ENCODE data around the gene METTL22.

METTL22 gene

DNA sequence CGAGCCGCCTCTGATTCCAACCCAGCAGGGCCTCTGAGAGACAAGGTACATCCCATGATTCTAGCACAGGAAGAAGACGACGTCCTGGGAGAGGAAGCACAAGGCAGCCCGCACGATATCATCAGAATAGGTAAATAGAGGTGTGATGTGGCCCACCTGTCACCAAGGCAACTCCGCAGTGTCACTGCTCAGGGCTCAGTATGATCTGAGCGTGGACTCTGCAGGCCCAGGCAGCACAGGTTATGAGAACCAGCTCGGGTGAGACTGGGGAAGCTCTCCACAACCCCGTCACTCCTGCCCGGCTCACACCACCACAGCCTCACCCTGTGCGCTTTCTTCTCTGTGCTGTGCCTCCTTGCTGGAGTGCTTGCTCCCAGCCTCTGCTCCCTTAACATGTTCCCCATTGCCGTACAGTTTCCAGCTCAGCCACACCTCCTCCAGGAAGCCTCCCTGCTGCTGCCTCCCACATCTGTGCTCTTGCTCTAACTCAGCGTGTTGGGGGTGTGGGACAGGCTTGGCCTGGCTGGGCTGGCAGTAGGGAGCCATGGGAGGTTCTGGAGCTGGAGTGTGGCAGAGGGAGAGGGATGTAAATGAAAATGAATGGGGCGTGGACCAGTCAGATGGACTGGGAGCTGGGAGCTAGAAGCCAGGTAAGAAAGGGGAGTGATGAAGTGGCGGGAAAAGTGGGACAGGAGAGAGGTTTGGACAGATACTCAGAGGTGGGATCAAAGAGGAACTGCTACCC, 7.7 kb downstream of the METTL22 start:
- peaks cover 18% of the 10 kb centered on the region for H3K4me1 Mint-ChIP-seq
- peaks cover 47% of the 10 kb centered on the region for H3K36me3 Mint-ChIP-seq (ENCODE audit: insufficient read depth)
- DNase-seq (ENCODE audit: low spot score in 2 of 2) (no peak), ATAC-seq (replicated peaks; ENCODE audit: extremely low read depth, poor library complexity, severe bottlenecking) (no peak)
- no peak overlapping the region for H3K4me3 Mint-ChIP-seq
- H3K27ac Mint-ChIP-seq (ENCODE audit: low read depth) = no peak overlapping the region
- no peaks in the 10 kb centered on the region for H3K27me3 Mint-ChIP-seq
- no peaks in the 10 kb centered on the region for H3K9me3 Mint-ChIP-seq

- Mint-ChIP-seq H3K27me3 (no peaks in the 10 kb centered on the region), H3K4me1 (peaks cover 13% of the 10 kb centered on the region), H3K9me3 (no peaks in the 10 kb centered on the region), H3K36me3 (ENCODE audit: insufficient read depth) (peaks cover 50% of the 10 kb centered on the region), H3K4me3 (no peak overlapping the region), H3K27ac (ENCODE audit: low read depth) (no peak overlapping the region)
- ATAC-seq (replicated peaks; ENCODE audit: extremely low read depth, poor library complexity, severe bottlenecking) (no peak), DNase-seq (ENCODE audit: low spot score in 2 of 2) (no peak)
These were observed 8.9 kb downstream of the METTL22 start for GRCh38 chr16:8630255-8630953.

DNA sequence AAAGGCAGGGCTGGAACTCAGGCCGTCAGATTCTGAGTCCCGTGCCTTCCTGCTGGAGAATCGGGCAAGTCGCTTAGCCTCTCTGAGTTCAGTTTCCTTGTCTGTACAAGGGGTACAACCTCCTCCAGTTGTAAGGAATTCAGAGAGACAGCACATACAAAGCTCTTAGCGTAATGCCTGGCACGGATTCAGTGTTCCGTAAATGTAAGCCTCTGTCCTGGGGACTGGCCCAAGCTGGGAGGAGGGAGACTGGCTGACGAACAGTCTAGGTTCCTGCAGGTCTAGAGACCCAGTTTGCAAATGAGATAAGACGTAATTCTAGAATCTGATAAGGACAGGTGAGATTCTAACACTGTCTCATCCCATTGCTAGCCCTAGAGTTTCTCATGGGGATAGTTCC, 9.9 kb downstream of the METTL22 start:
- Mint-ChIP-seq H3K4me1 (peaks cover 13% of the 10 kb centered on the region), H3K27me3 (no peaks in the 10 kb centered on the region), H3K9me3 (no peaks in the 10 kb centered on the region), H3K36me3 (ENCODE audit: insufficient read depth) (peaks cover 47% of the 10 kb centered on the region), H3K27ac (ENCODE audit: low read depth) (no peak overlapping the region), H3K4me3 (no peak overlapping the region)
- DNase-seq (ENCODE audit: low spot score in 2 of 2) (no peak), ATAC-seq (replicated peaks; ENCODE audit: extremely low read depth, poor library complexity, severe bottlenecking) (no peak)

GRCh38 chr16:8631818-8632465, 10.4 kb downstream of the METTL22 start:
- no peak for DNase-seq (ENCODE audit: low spot score in 2 of 2)
- peak overlapping the region; percentile 81 for H3K27ac Mint-ChIP-seq (ENCODE audit: low read depth)
- ATAC-seq (replicated peaks; ENCODE audit: extremely low read depth, poor library complexity, severe bottlenecking) = no peak
- peaks cover 45% of the 10 kb centered on the region for H3K36me3 Mint-ChIP-seq (ENCODE audit: insufficient read depth)
- no peaks in the 10 kb centered on the region for H3K27me3 Mint-ChIP-seq
- no peaks in the 10 kb centered on the region for H3K9me3 Mint-ChIP-seq
- peaks cover 10% of the 10 kb centered on the region for H3K4me1 Mint-ChIP-seq
- H3K4me3 Mint-ChIP-seq = no peak overlapping the region

DNA sequence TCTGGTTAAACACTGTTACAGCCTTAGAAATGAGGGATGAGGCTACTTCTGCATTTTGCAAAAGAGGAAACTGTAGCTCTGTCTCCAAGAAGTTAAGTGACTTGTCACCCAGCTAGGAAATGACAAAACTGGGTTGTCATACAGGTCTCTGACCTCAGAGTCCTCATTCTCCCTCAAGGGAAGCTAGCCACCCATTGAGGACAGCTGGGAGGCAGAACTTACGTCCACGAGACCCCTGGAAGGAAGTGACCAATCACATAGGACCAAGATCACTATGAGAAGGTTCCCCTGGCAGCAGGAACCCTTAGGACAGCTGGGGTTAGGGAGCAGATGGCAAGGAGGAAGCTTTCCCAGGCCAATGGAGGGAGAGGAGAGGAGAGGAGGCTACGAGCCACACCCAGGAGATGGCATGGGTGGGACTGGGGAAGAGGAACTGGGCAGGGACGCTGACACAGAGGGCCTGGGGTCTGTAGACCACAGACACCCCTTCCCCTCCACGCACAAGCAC, 11.2 kb downstream of the METTL22 start:
- H3K27ac Mint-ChIP-seq (ENCODE audit: low read depth) = peak overlapping the region; percentile 81
- ATAC-seq (replicated peaks; ENCODE audit: extremely low read depth, poor library complexity, severe bottlenecking) (peak; percentile 49), DNase-seq (ENCODE audit: low spot score in 2 of 2) (no peak)
- H3K36me3 Mint-ChIP-seq (ENCODE audit: insufficient read depth) = peaks cover 42% of the 10 kb centered on the region
- H3K27me3 Mint-ChIP-seq = no peaks in the 10 kb centered on the region
- H3K4me3 Mint-ChIP-seq = no peak overlapping the region
- H3K4me1 Mint-ChIP-seq = peaks cover 5% of the 10 kb centered on the region
- no peaks in the 10 kb centered on the region for H3K9me3 Mint-ChIP-seq

GRCh38 chr16:8634991-8635736, 13.7 kb downstream of the METTL22 start:
- no peak for ATAC-seq (replicated peaks; ENCODE audit: extremely low read depth, poor library complexity, severe bottlenecking)
- no peak overlapping the region for H3K4me3 Mint-ChIP-seq
- no peaks in the 10 kb centered on the region for H3K9me3 Mint-ChIP-seq
- H3K27ac Mint-ChIP-seq (ENCODE audit: low read depth) = no peak overlapping the region
- no peaks in the 10 kb centered on the region for H3K27me3 Mint-ChIP-seq
- no peak for DNase-seq (ENCODE audit: low spot score in 2 of 2)
- peaks cover 5% of the 10 kb centered on the region for H3K4me1 Mint-ChIP-seq
- H3K36me3 Mint-ChIP-seq (ENCODE audit: insufficient read depth) = peaks cover 37% of the 10 kb centered on the region

- peaks cover 13% of the 10 kb centered on the region for H3K4me1 Mint-ChIP-seq
- no peak overlapping the region for H3K4me3 Mint-ChIP-seq
- peaks cover 54% of the 10 kb centered on the region for H3K36me3 Mint-ChIP-seq (ENCODE audit: insufficient read depth)
- no peaks in the 10 kb centered on the region for H3K9me3 Mint-ChIP-seq
- DNase-seq (ENCODE audit: low spot score in 2 of 2) (no peak), ATAC-seq (replicated peaks; ENCODE audit: extremely low read depth, poor library complexity, severe bottlenecking) (no peak)
- H3K27ac Mint-ChIP-seq (ENCODE audit: low read depth) = no peak overlapping the region
- H3K27me3 Mint-ChIP-seq = no peaks in the 10 kb centered on the region
These were observed 18.2 kb downstream of the METTL22 start for GRCh38 chr16:8639694-8640093.

GRCh38 chr16:8641671-8642070, 20.2 kb downstream of the METTL22 start:
- H3K27ac Mint-ChIP-seq (ENCODE audit: low read depth) = no peak overlapping the region
- ATAC-seq (replicated peaks; ENCODE audit: extremely low read depth, poor library complexity, severe bottlenecking) = no peak
- H3K9me3 Mint-ChIP-seq = no peaks in the 10 kb centered on the region
- no peak overlapping the region for H3K4me3 Mint-ChIP-seq
- peaks cover 56% of the 10 kb centered on the region for H3K36me3 Mint-ChIP-seq (ENCODE audit: insufficient read depth)
- no peak for DNase-seq (ENCODE audit: low spot score in 2 of 2)
- peaks cover 23% of the 10 kb centered on the region for H3K4me1 Mint-ChIP-seq
- H3K27me3 Mint-ChIP-seq = no peaks in the 10 kb centered on the region

DNA sequence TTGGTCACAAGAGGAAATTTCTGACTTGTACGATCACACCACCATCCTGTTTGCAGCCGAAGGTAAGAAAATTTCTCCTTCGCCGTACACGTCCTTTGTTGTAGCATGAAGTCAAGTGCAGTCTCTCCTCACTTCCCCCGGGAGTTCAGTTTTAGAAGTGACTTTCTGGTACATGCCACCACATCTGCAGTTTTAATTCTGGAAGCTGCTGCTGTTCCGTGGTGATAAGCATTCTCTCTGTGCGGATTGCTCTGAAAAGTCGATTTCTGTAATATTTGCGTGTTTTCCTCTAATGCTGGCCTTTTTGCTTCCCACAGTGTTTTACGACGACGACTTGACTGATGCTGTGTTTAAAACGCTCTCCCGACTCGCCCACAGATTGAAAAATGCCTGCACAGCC, 20.6 kb downstream of the METTL22 start:
- Mint-ChIP-seq H3K27me3 (no peaks in the 10 kb centered on the region), H3K27ac (ENCODE audit: low read depth) (no peak overlapping the region), H3K9me3 (no peaks in the 10 kb centered on the region), H3K4me3 (no peak overlapping the region), H3K4me1 (peaks cover 23% of the 10 kb centered on the region), H3K36me3 (ENCODE audit: insufficient read depth) (peaks cover 57% of the 10 kb centered on the region)
- DNase-seq (ENCODE audit: low spot score in 2 of 2) (no peak), ATAC-seq (replicated peaks; ENCODE audit: extremely low read depth, poor library complexity, severe bottlenecking) (no peak)

GRCh38 chr16:8644211-8645140, 23.0 kb downstream of the METTL22 start:
- Mint-ChIP-seq H3K9me3 (no peaks in the 10 kb centered on the region), H3K36me3 (ENCODE audit: insufficient read depth) (peaks cover 53% of the 10 kb centered on the region), H3K4me3 (no peak overlapping the region), H3K27me3 (no peaks in the 10 kb centered on the region), H3K27ac (ENCODE audit: low read depth) (peak overlapping the region; percentile 35), H3K4me1 (peaks cover 23% of the 10 kb centered on the region)
- DNase-seq (ENCODE audit: low spot score in 2 of 2) (no peak), ATAC-seq (replicated peaks; ENCODE audit: extremely low read depth, poor library complexity, severe bottlenecking) (peak; percentile 60)

DNA sequence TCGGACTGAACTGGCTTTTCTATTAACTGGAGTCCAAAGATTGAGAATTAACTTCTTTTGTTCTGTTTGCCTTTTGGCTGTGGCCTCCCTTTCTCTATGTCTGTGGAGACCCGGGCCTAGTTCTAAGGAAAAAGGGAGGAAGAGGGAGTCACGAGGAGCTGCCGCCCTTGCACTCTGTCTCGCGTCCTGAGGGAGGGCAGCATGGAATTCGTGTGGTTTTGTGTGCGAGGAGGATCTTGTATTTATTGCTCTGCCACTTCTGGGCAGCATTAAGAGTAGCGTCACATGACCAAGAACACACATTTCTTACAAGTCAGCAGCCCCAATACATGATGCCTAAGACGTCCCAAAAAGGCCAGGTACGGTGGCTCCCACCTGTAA, 23.6 kb downstream of the METTL22 start:
- H3K9me3 Mint-ChIP-seq = no peaks in the 10 kb centered on the region
- DNase-seq (ENCODE audit: low spot score in 2 of 2) (no peak), ATAC-seq (replicated peaks; ENCODE audit: extremely low read depth, poor library complexity, severe bottlenecking) (no peak)
- H3K4me1 Mint-ChIP-seq = peaks cover 23% of the 10 kb centered on the region
- H3K27me3 Mint-ChIP-seq = no peaks in the 10 kb centered on the region
- H3K27ac Mint-ChIP-seq (ENCODE audit: low read depth) = peak overlapping the region; percentile 35
- peaks cover 53% of the 10 kb centered on the region for H3K36me3 Mint-ChIP-seq (ENCODE audit: insufficient read depth)
- no peak overlapping the region for H3K4me3 Mint-ChIP-seq

All from central memory CD8-positive, alpha-beta T cell (primary cell).